Natural killer cell treated with Interleukin-12 subunit alpha and Interleukin-12 subunit beta and Interleukin-15 and Interleukin-18, amount 100 ng/mL, for 72 hours (primary cell): ENCODE results near the gene SEC24D. TPM values are rescaled to one million over a fixed set of nuclear protein-coding genes. Genes with fewer than 3 reads are reported as not detected.
A peak's percentile ranks its signal among the peaks of the same experiment; 100 is the strongest.
"Not testable (repeated sequence)": the region's sequence is repeated elsewhere in the genome, so short reads cannot be mapped to it uniquely, and the experiment has no call there.

Experiments used
- ATAC-seq, 2 donors: fragments of 150-1000 bp; cut with Tn5 transposase in 1 of 2; sonication (Bioruptor Pico), chemical (Tn5 transposase) in 1 of 2; 2 replicates each; pipeline ENCODE4 v1.10.0; 2021
- DNase-seq: peaks from one replicate; pipeline ENCODE4 v3.0.0; 2022; ENCODE audit warnings: low spot score
- H3K27ac Mint-ChIP-seq, 2 donors: 1 replicate in 1 of 2; 2 replicates in 1 of 2; pipeline ENCODE4 v1.8.0; 2022; ENCODE audit warnings: mixed read lengths in 2 of 2, mild to moderate bottlenecking in 1 of 2, moderate library complexity in 1 of 2
- H3K27me3 Mint-ChIP-seq, 2 donors: 1 replicate in 1 of 2; 2 replicates in 1 of 2; pipeline ENCODE4 v1.8.0; 2022; ENCODE audit warnings: mixed read lengths in 2 of 2
- H3K36me3 Mint-ChIP-seq: one replicate; pipeline ENCODE4 v1.8.0; 2022; ENCODE audit warnings: mixed read lengths
- H3K4me1 Mint-ChIP-seq, 2 donors: 1 replicate in 1 of 2; 2 replicates in 1 of 2; pipeline ENCODE4 v1.8.0; 2022; ENCODE audit warnings: low read depth in 2 of 2, mixed read lengths in 2 of 2, mild to moderate bottlenecking in 1 of 2
- H3K4me3 Mint-ChIP-seq: one replicate; pipeline ENCODE4 v1.8.0; 2022; ENCODE audit warnings: mixed read lengths
- H3K9me3 Mint-ChIP-seq: 2 replicates; pipeline ENCODE4 v1.8.0; 2022; ENCODE audit warnings: mixed read lengths
- total RNA-seq, 2 donors: library from RNA; stranded (reverse); gene quantifications; one replicate each; pipeline ENCODE4 v1.2.3, GENCODE V29; 2022

The SEC24D gene
- total RNA-seq, 2 donors from 2014 or later = 76.7 to 89.9 TPM

GRCh38 chr4:118784776-118785175, 51.1 kb downstream of the SEC24D start:
- no peak for ATAC-seq
- Mint-ChIP-seq H3K9me3 (no peaks in the 10 kb centered on the region), H3K27me3 (no peaks in the 10 kb centered on the region), H3K4me1 (peaks cover 0 to 5% of the 10 kb centered on the region in 2 donors), H3K4me3 (no peak overlapping the region), H3K36me3 (peaks cover 14% of the 10 kb centered on the region), H3K27ac (no peak overlapping the region)
- no peak for DNase-seq

DNA sequence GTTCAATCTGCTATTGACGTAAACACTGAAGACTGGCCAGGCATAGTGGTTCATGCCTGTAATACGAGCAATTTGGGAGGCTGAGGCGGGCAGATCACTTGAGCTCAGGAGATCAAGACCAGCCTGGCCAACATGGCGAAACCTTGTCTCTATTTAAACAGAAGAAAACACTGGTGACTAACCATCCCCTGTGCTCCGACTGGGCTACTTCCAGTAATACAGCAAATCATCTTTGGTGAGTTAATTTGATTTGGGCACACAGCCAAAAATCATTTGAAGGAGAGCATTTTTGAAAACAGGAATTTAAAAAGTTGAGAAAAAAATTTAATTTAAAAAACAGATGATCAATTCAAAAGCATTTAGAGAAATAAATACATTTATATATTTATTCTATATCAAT, 52.0 kb downstream of the SEC24D start:
- H3K27me3 Mint-ChIP-seq = no peaks in the 10 kb centered on the region

GRCh38 chr4:118782886-118783285, 53.0 kb downstream of the SEC24D start:
- not testable (repeated sequence) for H3K4me3 Mint-ChIP-seq, H3K4me1 Mint-ChIP-seq, H3K27me3 Mint-ChIP-seq, DNase-seq, ATAC-seq, H3K27ac Mint-ChIP-seq, H3K9me3 Mint-ChIP-seq
- H3K36me3 Mint-ChIP-seq = peaks cover 17% of the 10 kb centered on the region

More for the DNA sequence above, 52.0 kb downstream of the SEC24D start:
- H3K4me1 Mint-ChIP-seq = peaks cover 0 to 5% of the 10 kb centered on the region in 2 donors
- ATAC-seq (no peak), DNase-seq (no peak)
- no peak overlapping the region for H3K27ac Mint-ChIP-seq
- H3K9me3 Mint-ChIP-seq = no peaks in the 10 kb centered on the region
- no peak overlapping the region for H3K4me3 Mint-ChIP-seq
- peaks cover 17% of the 10 kb centered on the region for H3K36me3 Mint-ChIP-seq

- H3K9me3 Mint-ChIP-seq, H3K4me3 Mint-ChIP-seq, ATAC-seq, H3K27me3 Mint-ChIP-seq, DNase-seq, H3K27ac Mint-ChIP-seq, H3K4me1 Mint-ChIP-seq: not testable (repeated sequence)
- H3K36me3 Mint-ChIP-seq = peaks cover 17% of the 10 kb centered on the region
Measured at GRCh38 chr4:118777649-118778048, 58.3 kb downstream of the SEC24D start.

GRCh38 chr4:118776955-118777640, 58.8 kb downstream of the SEC24D start:
- H3K36me3 Mint-ChIP-seq = peaks cover 16% of the 10 kb centered on the region
- not testable (repeated sequence) for H3K27me3 Mint-ChIP-seq

GRCh38 chr4:118776157-118776954, 59.6 kb downstream of the SEC24D start:
- no peak overlapping the region for H3K4me3 Mint-ChIP-seq
- DNase-seq = no peak
- ATAC-seq = no peak
- no peak overlapping the region for H3K27ac Mint-ChIP-seq
- H3K4me1 Mint-ChIP-seq = peaks cover 0 to 2% of the 10 kb centered on the region in 2 donors
- peaks cover 10% of the 10 kb centered on the region for H3K36me3 Mint-ChIP-seq
- no peaks in the 10 kb centered on the region for H3K9me3 Mint-ChIP-seq
- no peaks in the 10 kb centered on the region for H3K27me3 Mint-ChIP-seq

More at GRCh38 chr4:118776955-118777640, 58.8 kb downstream of the SEC24D start:
- not testable (repeated sequence) for H3K27ac Mint-ChIP-seq, H3K9me3 Mint-ChIP-seq, H3K4me1 Mint-ChIP-seq, DNase-seq, H3K4me3 Mint-ChIP-seq, ATAC-seq

- Mint-ChIP-seq H3K9me3 (no peaks in the 10 kb centered on the region), H3K27me3 (no peaks in the 10 kb centered on the region), H3K27ac (no peak overlapping the region), H3K4me3 (no peak overlapping the region), H3K4me1 (no peaks in the 10 kb centered on the region), H3K36me3 (peaks cover 10% of the 10 kb centered on the region)
- DNase-seq = no peak
- no peak for ATAC-seq
Measured at GRCh38 chr4:118775405-118775804, 60.5 kb downstream of the SEC24D start.

DNA sequence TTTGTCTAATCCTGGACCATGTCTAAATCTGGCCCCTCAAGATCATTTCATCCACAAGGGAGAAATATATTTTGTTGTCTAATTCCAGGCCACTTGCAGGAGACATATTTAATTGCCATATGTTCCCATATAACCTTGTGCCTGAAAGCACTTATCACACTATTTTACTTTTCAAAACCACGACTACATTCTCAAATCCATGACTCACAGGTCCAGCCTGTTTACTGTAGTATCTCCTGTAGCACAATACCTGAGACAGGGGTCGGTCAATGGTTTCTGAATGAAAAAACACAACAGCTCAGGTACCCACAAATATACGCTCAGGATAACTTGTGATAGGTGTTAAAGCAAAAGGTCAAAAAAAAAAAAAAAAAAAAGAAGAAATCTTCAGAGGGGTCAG, 60.9 kb downstream of the SEC24D start:
- Mint-ChIP-seq H3K27me3 (no peaks in the 10 kb centered on the region), H3K9me3 (no peaks in the 10 kb centered on the region), H3K27ac (no peak overlapping the region), H3K4me1 (no peaks in the 10 kb centered on the region), H3K36me3 (peaks cover 10% of the 10 kb centered on the region), H3K4me3 (no peak overlapping the region)
- no peak for DNase-seq
- ATAC-seq = no peak

GRCh38 chr4:118774321-118774720, 61.6 kb downstream of the SEC24D start:
- peaks cover 9% of the 10 kb centered on the region for H3K36me3 Mint-ChIP-seq
- no peak for DNase-seq
- no peaks in the 10 kb centered on the region for H3K9me3 Mint-ChIP-seq
- H3K27ac Mint-ChIP-seq = no peak overlapping the region
- H3K4me3 Mint-ChIP-seq = no peak overlapping the region
- no peaks in the 10 kb centered on the region for H3K27me3 Mint-ChIP-seq
- no peaks in the 10 kb centered on the region for H3K4me1 Mint-ChIP-seq
- ATAC-seq = no peak

GRCh38 chr4:118773429-118773792, 62.5 kb downstream of the SEC24D start:
- Mint-ChIP-seq H3K4me3 (no peak overlapping the region), H3K4me1 (no peaks in the 10 kb centered on the region), H3K27me3 (no peaks in the 10 kb centered on the region), H3K9me3 (no peaks in the 10 kb centered on the region), H3K36me3 (peaks cover 6% of the 10 kb centered on the region), H3K27ac (no peak overlapping the region)
- no peak for ATAC-seq
- no peak for DNase-seq

GRCh38 chr4:118772767-118773428, 63.0 kb downstream of the SEC24D start:
- Mint-ChIP-seq H3K27me3 (no peaks in the 10 kb centered on the region), H3K4me1 (no peaks in the 10 kb centered on the region), H3K9me3 (no peaks in the 10 kb centered on the region), H3K27ac (no peak overlapping the region), H3K4me3 (no peak overlapping the region), H3K36me3 (peaks cover 6% of the 10 kb centered on the region)
- ATAC-seq (no peak), DNase-seq (no peak)

GRCh38 chr4:118772081-118772766, 63.7 kb downstream of the SEC24D start:
- H3K4me1 Mint-ChIP-seq = no peaks in the 10 kb centered on the region
- H3K9me3 Mint-ChIP-seq = no peaks in the 10 kb centered on the region
- ATAC-seq (peak; percentile 59 to 61), DNase-seq (no peak)
- H3K27me3 Mint-ChIP-seq = no peaks in the 10 kb centered on the region
- peaks cover 6% of the 10 kb centered on the region for H3K36me3 Mint-ChIP-seq
- H3K27ac Mint-ChIP-seq = no peak overlapping the region
- no peak overlapping the region for H3K4me3 Mint-ChIP-seq

DNA sequence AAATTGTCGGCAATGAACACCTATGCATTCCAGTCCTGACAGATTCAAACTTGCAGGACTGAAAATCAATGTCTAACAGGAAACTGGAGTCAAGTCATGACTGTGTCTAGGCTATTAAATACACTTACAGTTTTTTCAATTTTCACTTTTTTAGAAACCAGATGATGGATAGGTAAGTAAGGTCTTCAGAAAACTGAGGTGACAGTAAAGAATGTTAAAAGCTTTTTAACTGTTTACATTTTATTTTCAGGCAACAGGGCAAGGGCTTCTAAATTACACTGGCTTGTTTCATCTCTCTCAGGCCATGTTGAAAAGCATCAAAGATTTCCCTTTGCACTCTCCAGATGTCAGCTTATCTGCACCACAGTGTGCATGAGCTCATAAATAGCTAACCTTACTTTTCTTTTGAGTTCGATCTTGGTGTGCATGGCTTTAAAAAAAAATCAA, 65.2 kb downstream of the SEC24D start:
- H3K27me3 Mint-ChIP-seq = no peaks in the 10 kb centered on the region
- H3K27ac Mint-ChIP-seq = no peak overlapping the region
- no peak for DNase-seq
- H3K4me1 Mint-ChIP-seq = no peaks in the 10 kb centered on the region
- no peak overlapping the region for H3K4me3 Mint-ChIP-seq
- peaks cover 17% of the 10 kb centered on the region for H3K36me3 Mint-ChIP-seq
- ATAC-seq = no peak
- no peaks in the 10 kb centered on the region for H3K9me3 Mint-ChIP-seq
